ENCODE measurements around the gene ALAD. TPM values are rescaled to one million over a fixed set of nuclear protein-coding genes. Genes with fewer than 3 reads are reported as not detected.

The ALAD gene
- 8.9 TPM for total RNA-seq (2021; ENCODE audit: unreplicated experiment)
- polyA plus RNA-seq (2012; ENCODE audit: insufficient read length) = 10.6 TPM
- percentile 44 among the genes with signal in this experiment for Bru-seq, nascent RNA
- BruChase-seq, experiment 1, labeled RNA remaining after a 2-hour chase = percentile 52 among the genes with signal in this experiment
- BruChase-seq, experiment 2, labeled RNA remaining after a 6-hour chase = percentile 56 among the genes with signal in this experiment
- long read RNA-seq, transcript ALAD-201 (12 exons, 3,173 nt) = major isoform, 6 of 13 reads
- long read RNA-seq, partial matches to known transcripts = 1 of 13 reads
- long read RNA-seq, other reads (novel, unspliced or antisense) = 5 of 13 reads

DNA sequence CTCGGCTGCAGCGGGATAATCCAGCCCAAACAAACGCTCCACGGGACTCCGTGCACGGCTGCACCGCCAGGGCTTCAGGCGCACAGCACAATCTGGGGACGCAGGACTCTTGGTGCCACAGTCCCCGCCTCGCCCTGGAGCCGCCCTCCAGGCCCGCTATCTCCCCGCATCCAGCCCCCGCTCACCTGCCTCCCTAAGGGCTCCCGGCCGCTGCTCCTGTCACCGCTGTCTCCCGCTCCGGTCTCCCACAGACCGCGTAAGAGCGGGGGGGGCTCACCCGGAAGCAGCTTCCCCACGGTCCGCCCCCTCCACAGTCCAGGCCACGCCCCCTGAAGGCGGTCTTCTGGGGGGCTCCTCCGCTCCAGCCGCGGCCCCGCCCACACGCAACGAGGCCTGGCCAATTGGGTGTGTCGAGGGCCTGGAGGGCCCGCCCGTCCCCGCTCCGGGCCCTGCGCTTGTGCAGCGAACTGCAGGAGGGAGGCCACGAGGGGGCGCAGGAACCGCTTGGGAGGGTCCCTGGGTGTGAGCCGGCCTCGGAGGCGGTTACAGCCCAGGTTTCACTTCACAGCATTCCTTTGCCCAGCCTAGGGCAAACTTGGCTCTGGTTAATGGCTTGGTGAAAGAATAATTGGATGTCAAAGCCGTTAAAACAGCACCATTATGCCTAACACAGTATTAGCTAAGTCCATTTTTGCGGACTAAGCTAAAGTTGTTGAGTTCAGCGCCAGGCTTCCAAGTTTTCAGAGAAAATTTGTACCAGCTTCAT lies at the start of gene ALAD:
ALAD (minus strand) TSS at position 258 of the 766 bp plus-strand sequence. CDS start 7,725 bp downstream, outside the sequence.
- BruUV-seq (replicated peaks) = no TSS peak
- DNase-seq (ENCODE audit: low read depth, low spot score) (peak; percentile 67), ATAC-seq (peak; percentile 99)
- no peaks in the 10 kb centered on the region for H3K27me3 ChIP-seq (ENCODE audit: control insufficient read depth, insufficient read depth, low read length)
- H3K36me3 ChIP-seq (ENCODE audit: control insufficient read depth, insufficient read depth, low read length) = no peaks in the 10 kb centered on the region; the same call in 1 of the 2 replicates
- no peaks in the 10 kb centered on the region for H3K9me3 ChIP-seq (ENCODE audit: control insufficient read depth, insufficient read depth, low read depth, low read length)
- ChIA-PET POLR2A (interaction anchor here (0.6 kb wide), 1 partner anchor 9 kb away, joined by 5 read pairs; the partner anchor contains the start of genes C9orf43 and POLE3), CTCF (interaction anchor here (0.7 to 1.4 kb wide), 6 partner anchors 9 to 169 kb away, joined by 3 to 6 read pairs (median 3); partner anchors contain the start of genes C9orf43 and POLE3)
- peak within 1 kb of the TSS; percentile 77 for H3K4me3 ChIP-seq (ENCODE audit: low read depth in 2 of 2, low read length in 2 of 2)
- in situ Hi-C loops (cut with HindIII; ENCODE audit: low pct_unique_long_range_greater_than_20kb, low sequenced_read_pairs) (no loop called here), intact Hi-C loops (cut with micrococcal nuclease; ENCODE audit: unreplicated experiment) (no loop called here)
- no peaks in the 10 kb centered on the region for H3K4me1 ChIP-seq (ENCODE audit: control insufficient read depth, insufficient read depth, low read length)
- no peak for TF ChIP-seq TCF7L2 (IDR thresholded peaks at IDR 0.05; ENCODE audit: low read depth, low read length)
- TF ChIP-seq SIN3A (IDR thresholded peaks at IDR 0.05; ENCODE audit: borderline replicate concordance, insufficient read depth, low read depth, low read length) = 0 out of 2 replicates have a peak, but pooled peaks have one; percentile 47
- no peak; the same call in 1 of the 2 replicates for TF ChIP-seq POLR2AphosphoS5 (IDR thresholded peaks at IDR 0.05; ENCODE audit: low read depth, low read length)
- TF ChIP-seq, protein P1, sequence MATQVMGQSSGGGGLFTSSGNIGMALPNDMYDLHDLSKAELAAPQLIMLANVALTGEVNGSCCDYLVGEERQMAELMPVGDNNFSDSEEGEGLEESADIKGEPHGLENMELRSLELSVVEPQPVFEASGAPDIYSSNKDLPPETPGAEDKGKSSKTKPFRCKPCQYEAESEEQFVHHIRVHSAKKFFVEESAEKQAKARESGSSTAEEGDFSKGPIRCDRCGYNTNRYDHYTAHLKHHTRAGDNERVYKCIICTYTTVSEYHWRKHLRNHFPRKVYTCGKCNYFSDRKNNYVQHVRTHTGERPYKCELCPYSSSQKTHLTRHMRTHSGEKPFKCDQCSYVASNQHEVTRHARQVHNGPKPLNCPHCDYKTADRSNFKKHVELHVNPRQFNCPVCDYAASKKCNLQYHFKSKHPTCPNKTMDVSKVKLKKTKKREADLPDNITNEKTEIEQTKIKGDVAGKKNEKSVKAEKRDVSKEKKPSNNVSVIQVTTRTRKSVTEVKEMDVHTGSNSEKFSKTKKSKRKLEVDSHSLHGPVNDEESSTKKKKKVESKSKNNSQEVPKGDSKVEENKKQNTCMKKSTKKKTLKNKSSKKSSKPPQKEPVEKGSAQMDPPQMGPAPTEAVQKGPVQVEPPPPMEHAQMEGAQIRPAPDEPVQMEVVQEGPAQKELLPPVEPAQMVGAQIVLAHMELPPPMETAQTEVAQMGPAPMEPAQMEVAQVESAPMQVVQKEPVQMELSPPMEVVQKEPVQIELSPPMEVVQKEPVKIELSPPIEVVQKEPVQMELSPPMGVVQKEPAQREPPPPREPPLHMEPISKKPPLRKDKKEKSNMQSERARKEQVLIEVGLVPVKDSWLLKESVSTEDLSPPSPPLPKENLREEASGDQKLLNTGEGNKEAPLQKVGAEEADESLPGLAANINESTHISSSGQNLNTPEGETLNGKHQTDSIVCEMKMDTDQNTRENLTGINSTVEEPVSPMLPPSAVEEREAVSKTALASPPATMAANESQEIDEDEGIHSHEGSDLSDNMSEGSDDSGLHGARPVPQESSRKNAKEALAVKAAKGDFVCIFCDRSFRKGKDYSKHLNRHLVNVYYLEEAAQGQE (IDR thresholded peaks at IDR 0.05; ENCODE audit: insufficient read depth in 1 of 2, low read depth in 2 of 2, low read length in 1 of 2) = no peak
- TF ChIP-seq, protein P2, sequence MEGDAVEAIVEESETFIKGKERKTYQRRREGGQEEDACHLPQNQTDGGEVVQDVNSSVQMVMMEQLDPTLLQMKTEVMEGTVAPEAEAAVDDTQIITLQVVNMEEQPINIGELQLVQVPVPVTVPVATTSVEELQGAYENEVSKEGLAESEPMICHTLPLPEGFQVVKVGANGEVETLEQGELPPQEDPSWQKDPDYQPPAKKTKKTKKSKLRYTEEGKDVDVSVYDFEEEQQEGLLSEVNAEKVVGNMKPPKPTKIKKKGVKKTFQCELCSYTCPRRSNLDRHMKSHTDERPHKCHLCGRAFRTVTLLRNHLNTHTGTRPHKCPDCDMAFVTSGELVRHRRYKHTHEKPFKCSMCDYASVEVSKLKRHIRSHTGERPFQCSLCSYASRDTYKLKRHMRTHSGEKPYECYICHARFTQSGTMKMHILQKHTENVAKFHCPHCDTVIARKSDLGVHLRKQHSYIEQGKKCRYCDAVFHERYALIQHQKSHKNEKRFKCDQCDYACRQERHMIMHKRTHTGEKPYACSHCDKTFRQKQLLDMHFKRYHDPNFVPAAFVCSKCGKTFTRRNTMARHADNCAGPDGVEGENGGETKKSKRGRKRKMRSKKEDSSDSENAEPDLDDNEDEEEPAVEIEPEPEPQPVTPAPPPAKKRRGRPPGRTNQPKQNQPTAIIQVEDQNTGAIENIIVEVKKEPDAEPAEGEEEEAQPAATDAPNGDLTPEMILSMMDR (IDR thresholded peaks at IDR 0.05) = peak; percentile 93
- peak within 1 kb of the TSS; percentile 88 for H3K27ac ChIP-seq (ENCODE audit: low read length)

DNA sequence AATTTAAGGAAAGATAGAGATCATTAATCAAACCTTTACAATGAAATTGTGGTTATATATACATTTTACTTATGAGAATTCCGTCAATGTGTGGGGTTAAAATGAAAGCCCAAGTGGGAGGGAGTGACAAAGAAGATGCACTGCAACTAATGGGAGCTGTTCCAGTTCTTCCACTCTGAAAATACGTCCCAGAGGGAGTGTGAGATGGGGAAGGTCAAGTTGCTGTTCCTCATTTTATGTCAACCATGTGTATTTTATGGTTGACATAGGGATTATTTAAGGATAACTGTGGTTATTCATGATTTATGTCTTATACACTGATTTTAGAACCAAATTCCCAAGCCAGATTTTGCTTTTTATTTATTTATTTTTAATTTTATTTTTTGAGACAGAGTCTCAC lies 48.3 kb upstream of the ALAD start:
- no peaks in the 10 kb centered on the region for H3K9me3 ChIP-seq (ENCODE audit: control insufficient read depth, insufficient read depth, low read depth, low read length)
- in situ Hi-C loops (cut with HindIII; ENCODE audit: low pct_unique_long_range_greater_than_20kb, low sequenced_read_pairs) (no loop called here), intact Hi-C loops (cut with micrococcal nuclease; ENCODE audit: unreplicated experiment) (loop anchor here (5.0 kb wide), 1 partner anchor 208 kb away; no protein-coding TSS in a partner anchor)
- no peaks in the 10 kb centered on the region for H3K36me3 ChIP-seq (ENCODE audit: control insufficient read depth, insufficient read depth, low read length)
- ATAC-seq (no peak), DNase-seq (ENCODE audit: low read depth, low spot score) (no peak)
- H3K4me3 ChIP-seq (ENCODE audit: low read depth in 2 of 2, low read length in 2 of 2) = no peak overlapping the region
- TF ChIP-seq, protein P2 (IDR thresholded peaks at IDR 0.05) = no peak
- TF ChIP-seq TCF7L2 (IDR thresholded peaks at IDR 0.05; ENCODE audit: low read depth, low read length) (no peak), SIN3A (IDR thresholded peaks at IDR 0.05; ENCODE audit: borderline replicate concordance, insufficient read depth, low read depth, low read length) (no peak), POLR2AphosphoS5 (IDR thresholded peaks at IDR 0.05; ENCODE audit: low read depth, low read length) (no peak)
- TF ChIP-seq, protein P1 (IDR thresholded peaks at IDR 0.05; ENCODE audit: insufficient read depth in 1 of 2, low read depth in 2 of 2, low read length in 1 of 2) = no peak
- H3K4me1 ChIP-seq (ENCODE audit: control insufficient read depth, insufficient read depth, low read length) = no peaks in the 10 kb centered on the region
- BruUV-seq (replicated peaks) = no TSS peak
- H3K27ac ChIP-seq (ENCODE audit: low read length) = no peak overlapping the region
- POLR2A ChIA-PET = no interaction called here
- no peaks in the 10 kb centered on the region for H3K27me3 ChIP-seq (ENCODE audit: control insufficient read depth, insufficient read depth, low read length)
- CTCF ChIA-PET = no interaction called here

All from Panc1 (cell line).